Stomach (tissue), 4 donors: ENCODE data around the gene ARAP3.

Source experiments
- EP300 ChIP-seq: sonication (generic); formaldehyde crosslinking; IDR thresholded peaks from one replicate; pipeline ENCODE4 v1.6.1; 2017; ENCODE audit warnings: antibody characterized with exemption
- POLR2A ChIP-seq, 4 donors: fragments of 450-650 bp; IDR thresholded peaks; one replicate each; pipeline ENCODE4 v1.6.1; 2016; ENCODE audit warnings: antibody characterized with exemption in 4 of 4, control low read depth in 2 of 4, mild to moderate bottlenecking in 1 of 4, moderate library complexity in 1 of 4
- POLR2AphosphoS5 ChIP-seq, 3 donors: sonication (generic); formaldehyde crosslinking; IDR thresholded peaks; one replicate each; pipeline ENCODE4 v1.6.1; 2016; ENCODE audit warnings: antibody characterized with exemption in 3 of 3
- TF ChIP-seq, protein P1 (sequence below), 7 experiments: fragments of 450-650 bp in 4 of 7; fragments of 200-600 bp in 3 of 7; sonication (generic) in 3 of 7; IDR thresholded peaks; one replicate each; pipeline ENCODE4 v1.5.1; 2016 to 2019; ENCODE audit warnings: antibody characterized with exemption in 7 of 7, control low read depth in 2 of 7, mild to moderate bottlenecking in 1 of 7

DNA sequence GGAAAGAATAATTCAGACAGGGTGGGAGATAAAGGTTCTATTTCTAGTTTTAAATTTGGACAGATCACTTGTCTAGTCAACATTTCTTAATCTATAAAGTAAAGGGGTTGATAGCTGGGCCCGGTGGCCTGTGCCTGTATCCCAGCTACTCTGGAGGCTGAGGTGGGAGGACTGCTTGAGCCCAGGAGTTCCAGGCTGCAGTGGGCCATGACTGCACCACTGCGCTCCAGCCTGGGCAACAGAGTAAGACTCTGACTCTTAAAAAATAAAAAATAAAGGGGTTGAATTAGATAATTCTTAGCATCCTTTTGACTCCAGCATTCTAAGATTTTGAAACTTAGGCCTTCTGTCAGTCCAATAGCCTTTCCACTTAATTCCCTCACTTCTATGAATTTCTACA lies 74.0 kb downstream of the ARAP3 start:
- TF ChIP-seq, protein P1, sequence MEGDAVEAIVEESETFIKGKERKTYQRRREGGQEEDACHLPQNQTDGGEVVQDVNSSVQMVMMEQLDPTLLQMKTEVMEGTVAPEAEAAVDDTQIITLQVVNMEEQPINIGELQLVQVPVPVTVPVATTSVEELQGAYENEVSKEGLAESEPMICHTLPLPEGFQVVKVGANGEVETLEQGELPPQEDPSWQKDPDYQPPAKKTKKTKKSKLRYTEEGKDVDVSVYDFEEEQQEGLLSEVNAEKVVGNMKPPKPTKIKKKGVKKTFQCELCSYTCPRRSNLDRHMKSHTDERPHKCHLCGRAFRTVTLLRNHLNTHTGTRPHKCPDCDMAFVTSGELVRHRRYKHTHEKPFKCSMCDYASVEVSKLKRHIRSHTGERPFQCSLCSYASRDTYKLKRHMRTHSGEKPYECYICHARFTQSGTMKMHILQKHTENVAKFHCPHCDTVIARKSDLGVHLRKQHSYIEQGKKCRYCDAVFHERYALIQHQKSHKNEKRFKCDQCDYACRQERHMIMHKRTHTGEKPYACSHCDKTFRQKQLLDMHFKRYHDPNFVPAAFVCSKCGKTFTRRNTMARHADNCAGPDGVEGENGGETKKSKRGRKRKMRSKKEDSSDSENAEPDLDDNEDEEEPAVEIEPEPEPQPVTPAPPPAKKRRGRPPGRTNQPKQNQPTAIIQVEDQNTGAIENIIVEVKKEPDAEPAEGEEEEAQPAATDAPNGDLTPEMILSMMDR (IDR thresholded peaks at IDR 0.05), result no peak
- no peak for TF ChIP-seq POLR2A (IDR thresholded peaks at IDR 0.05)
- no peak for TF ChIP-seq POLR2AphosphoS5 (IDR thresholded peaks at IDR 0.05)
- no peak for TF ChIP-seq EP300
